ENCODE results near the gene PODNL1. TPM values are rescaled to one million over a fixed set of nuclear protein-coding genes. Genes with fewer than 3 reads are reported as not detected.

PODNL1 gene
- total RNA-seq, 1 experiment from 2014 or later: 2.8 TPM

GRCh38 chr19:13890136-13890535 is 48.1 kb downstream of the PODNL1 start:
- no peak for DNase-seq (ENCODE audit: low read depth)

GRCh38 chr19:13888281-13888680 is 49.9 kb downstream of the PODNL1 start:
- no peak for DNase-seq (ENCODE audit: low read depth)

GRCh38 chr19:13887517-13887916 is 50.7 kb downstream of the PODNL1 start:
- DNase-seq (ENCODE audit: low read depth): peak; percentile 51

- no peak for DNase-seq (ENCODE audit: low read depth)
Observed at GRCh38 chr19:13887018-13887436, 51.2 kb downstream of the PODNL1 start.

- DNase-seq (ENCODE audit: low read depth): no peak
Observed at GRCh38 chr19:13885826-13886365, 52.3 kb downstream of the PODNL1 start.

GRCh38 chr19:13884726-13885591 is 53.3 kb downstream of the PODNL1 start:
- no peak for DNase-seq (ENCODE audit: low read depth)

- DNase-seq (ENCODE audit: low read depth): no peak
Observed at GRCh38 chr19:13883516-13884064, 54.6 kb downstream of the PODNL1 start.

- no peak for DNase-seq (ENCODE audit: low read depth)
Observed at GRCh38 chr19:13882836-13883235, 55.4 kb downstream of the PODNL1 start.

- DNase-seq (ENCODE audit: low read depth): no peak
Observed at GRCh38 chr19:13882419-13882795, 55.8 kb downstream of the PODNL1 start.

GRCh38 chr19:13881692-13882418 is 56.4 kb downstream of the PODNL1 start:
- peak; percentile 57 for DNase-seq (ENCODE audit: low read depth)

- peak; percentile 61 for DNase-seq (ENCODE audit: low read depth)
Observed at GRCh38 chr19:13881251-13881691, 56.9 kb downstream of the PODNL1 start.

Other genes with a start within 250 kb of the PODNL1 start
- gene MRI1, start 173.9 kb downstream of the PODNL1 start, total RNA-seq (2014; rRNA removed; shearing (Covaris generic)): 51.5 and 71.3 TPM in 2 replicates
- gene C19orf53, start 164.0 kb downstream of the PODNL1 start, total RNA-seq (2014; rRNA removed; shearing (Covaris generic)): 213 and 349 TPM in 2 replicates
- gene ZSWIM4, start 143.0 kb downstream of the PODNL1 start, total RNA-seq (2014; rRNA removed; shearing (Covaris generic)): 3.6 and 12.2 TPM in 2 replicates
- gene NANOS3, start 61.3 kb downstream of the PODNL1 start, total RNA-seq (2014; rRNA removed; shearing (Covaris generic)): not detected in 2 replicates
- gene BRME1, start 32.3 kb downstream of the PODNL1 start, total RNA-seq (2014; rRNA removed; shearing (Covaris generic)): 2.3 and 3.2 TPM in 2 replicates
- gene CC2D1A, start 32.2 kb downstream of the PODNL1 start, total RNA-seq (2014; rRNA removed; shearing (Covaris generic)): 18.2 and 25.1 TPM in 2 replicates
- gene DCAF15, start 14.1 kb upstream of the PODNL1 start, total RNA-seq (2014; rRNA removed; shearing (Covaris generic)): 14.5 and 20.9 TPM in 2 replicates
- gene RFX1, start 67.9 kb upstream of the PODNL1 start, total RNA-seq (2014; rRNA removed; shearing (Covaris generic)): 1.5 and 3.1 TPM in 2 replicates
- not detected in 2 replicates for gene RLN3, start 89.7 kb upstream of the PODNL1 start, total RNA-seq (2014; rRNA removed; shearing (Covaris generic))
- gene IL27RA, start 93.3 kb upstream of the PODNL1 start, total RNA-seq (2014; rRNA removed; shearing (Covaris generic)): 2.3 and 4.8 TPM in 2 replicates
- gene PALM3, start 123.7 kb upstream of the PODNL1 start, total RNA-seq (2014; rRNA removed; shearing (Covaris generic)): 0.64 TPM in 1 of 2 replicates, not detected in the other
- 2.2 TPM in 1 of 2 replicates, not detected in the other for gene MISP3, start 134.4 kb upstream of the PODNL1 start, total RNA-seq (2014; rRNA removed; shearing (Covaris generic))
- not detected in 2 replicates for gene C19orf67, start 147.4 kb upstream of the PODNL1 start, total RNA-seq (2014; rRNA removed; shearing (Covaris generic))
- 10.5 and 43.2 TPM in 2 replicates for gene SAMD1, start 152.3 kb upstream of the PODNL1 start, total RNA-seq (2014; rRNA removed; shearing (Covaris generic))
- 46.3 and 93.7 TPM in 2 replicates for gene PRKACA, start 179.3 kb upstream of the PODNL1 start, total RNA-seq (2014; rRNA removed; shearing (Covaris generic))
- 117 and 169 TPM in 2 replicates for gene ASF1B, start 198.2 kb upstream of the PODNL1 start, total RNA-seq (2014; rRNA removed; shearing (Covaris generic))

Measured in M059J (cell line).